Hypothalamus (tissue), 51 donors: Measurements from ENCODE around the gene CTBP2.

Source experiments
- DNase-seq, 51 donors: peaks; one replicate each; lab custom pipeline; 2025; lab: John Stamatoyannopoulos, UW

The CTBP2 gene

GRCh38 chr10:125147971-125148439 lies 12.4 kb downstream of the CTBP2 start:
- peak in 2 of 51 donors; percentile 24 to 28 for DNase-seq

- DNase-seq: no peak
These were observed 13.4 kb downstream of the CTBP2 start for GRCh38 chr10:125146791-125147579.

- DNase-seq: no peak
These were observed 14.7 kb downstream of the CTBP2 start for GRCh38 chr10:125145636-125146035.

- DNase-seq: peak in 17 of 51 donors; percentile 16 to 61 (median 32)
These were observed 15.4 kb downstream of the CTBP2 start for GRCh38 chr10:125144693-125145623.

- DNase-seq: no peak
These were observed 16.2 kb downstream of the CTBP2 start for GRCh38 chr10:125144206-125144605.

GRCh38 chr10:125142946-125143345 lies 17.4 kb downstream of the CTBP2 start:
- DNase-seq: no peak

GRCh38 chr10:125141860-125142484 lies 18.4 kb downstream of the CTBP2 start:
- DNase-seq: no peak

- DNase-seq: no peak
These were observed 19.1 kb downstream of the CTBP2 start for GRCh38 chr10:125141150-125141859.

- no peak for DNase-seq
These were observed 20.2 kb downstream of the CTBP2 start for GRCh38 chr10:125140151-125140550.

- DNase-seq: peak in 1 of 51 donors; percentile 20
These were observed 22.5 kb downstream of the CTBP2 start for GRCh38 chr10:125137601-125138438.

GRCh38 chr10:125136087-125136486 lies 24.3 kb downstream of the CTBP2 start:
- no peak for DNase-seq

GRCh38 chr10:125135771-125136035 lies 24.7 kb downstream of the CTBP2 start:
- no peak for DNase-seq

GRCh38 chr10:125134916-125135770 lies 25.2 kb downstream of the CTBP2 start:
- DNase-seq: no peak

- DNase-seq: no peak
These were observed 25.9 kb downstream of the CTBP2 start for GRCh38 chr10:125134483-125134848.

GRCh38 chr10:125133696-125134482 lies 26.5 kb downstream of the CTBP2 start:
- no peak for DNase-seq

GRCh38 chr10:125132344-125132743 lies 28.0 kb downstream of the CTBP2 start:
- DNase-seq: no peak

GRCh38 chr10:125130916-125131315 lies 29.4 kb downstream of the CTBP2 start:
- DNase-seq: peak in 1 of 51 donors; percentile 12

GRCh38 chr10:125130260-125130659 lies 30.1 kb downstream of the CTBP2 start:
- DNase-seq: no peak
